Kidney epithelial cell (primary cell): ENCODE measurements around the gene ACOD1. TPM values are rescaled to one million over a fixed set of nuclear protein-coding genes. Genes with fewer than 3 reads are reported as not detected.

Experiments
- DNase-seq: peaks from one replicate; pipeline ENCODE4 v3.0.0-alpha.2; 2010; ENCODE audit warnings: low read depth
- H3K27me3 ChIP-seq: 2 replicates; pipeline ENCODE4 v1.6.0; 2011; ENCODE audit warnings: low read length; ENCODE audit not compliant: control insufficient read depth, insufficient read depth
- H3K36me3 ChIP-seq: 2 replicates; pipeline ENCODE4 v1.5.1; 2011; ENCODE audit warnings: low read length; ENCODE audit not compliant: control insufficient read depth, insufficient read depth
- H3K4me3 ChIP-seq: 2 replicates; pipeline ENCODE4 v1.5.1; 2011; ENCODE audit warnings: low read depth, mild to moderate bottlenecking, control low read depth, low read length
- total RNA-seq: library from RNA; depleted of rRNA; stranded (reverse); fragments of >200 nt; gene quantifications from 2 replicates; pipeline ENCODE4 v1.2.3, GENCODE V29; 2015
- TF ChIP-seq, protein P1 (sequence below): IDR thresholded peaks from 2 replicates; pipeline ENCODE4 v1.5.1; 2011; ENCODE audit warnings: mild to moderate bottlenecking, moderate library complexity, low read length, control low read depth, inconsistent platforms; ENCODE audit not compliant: insufficient read depth, poor library complexity, severe bottlenecking

ACOD1 gene
- total RNA-seq, 1 donor from 2014 or later, result not detected

DNA sequence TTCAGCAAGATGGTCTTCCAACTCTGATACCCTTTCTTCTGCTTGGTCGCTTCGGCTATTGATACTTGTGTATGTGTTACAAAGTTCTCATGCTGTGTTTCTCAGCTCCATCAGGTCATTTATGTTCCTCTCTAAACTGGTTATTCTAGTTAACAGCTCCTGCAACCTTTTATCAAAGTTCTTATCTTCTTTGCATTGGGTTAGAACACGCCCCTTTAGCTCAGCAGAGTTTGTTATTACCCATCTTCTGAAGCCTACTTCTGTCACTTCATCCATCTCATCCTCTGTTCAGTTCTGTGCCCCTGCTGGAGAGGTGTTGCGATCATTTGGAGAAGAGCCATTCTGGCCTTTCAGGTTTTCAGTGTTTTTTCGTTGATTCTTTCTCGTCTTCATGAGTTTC is 18.7 kb downstream of the ACOD1 start:
- Histone ChIP-seq H3K27me3 (no peaks in the 10 kb centered on the region), H3K36me3 (no peaks in the 10 kb centered on the region)
- TF ChIP-seq, protein P1, sequence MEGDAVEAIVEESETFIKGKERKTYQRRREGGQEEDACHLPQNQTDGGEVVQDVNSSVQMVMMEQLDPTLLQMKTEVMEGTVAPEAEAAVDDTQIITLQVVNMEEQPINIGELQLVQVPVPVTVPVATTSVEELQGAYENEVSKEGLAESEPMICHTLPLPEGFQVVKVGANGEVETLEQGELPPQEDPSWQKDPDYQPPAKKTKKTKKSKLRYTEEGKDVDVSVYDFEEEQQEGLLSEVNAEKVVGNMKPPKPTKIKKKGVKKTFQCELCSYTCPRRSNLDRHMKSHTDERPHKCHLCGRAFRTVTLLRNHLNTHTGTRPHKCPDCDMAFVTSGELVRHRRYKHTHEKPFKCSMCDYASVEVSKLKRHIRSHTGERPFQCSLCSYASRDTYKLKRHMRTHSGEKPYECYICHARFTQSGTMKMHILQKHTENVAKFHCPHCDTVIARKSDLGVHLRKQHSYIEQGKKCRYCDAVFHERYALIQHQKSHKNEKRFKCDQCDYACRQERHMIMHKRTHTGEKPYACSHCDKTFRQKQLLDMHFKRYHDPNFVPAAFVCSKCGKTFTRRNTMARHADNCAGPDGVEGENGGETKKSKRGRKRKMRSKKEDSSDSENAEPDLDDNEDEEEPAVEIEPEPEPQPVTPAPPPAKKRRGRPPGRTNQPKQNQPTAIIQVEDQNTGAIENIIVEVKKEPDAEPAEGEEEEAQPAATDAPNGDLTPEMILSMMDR, result no peak

DNA sequence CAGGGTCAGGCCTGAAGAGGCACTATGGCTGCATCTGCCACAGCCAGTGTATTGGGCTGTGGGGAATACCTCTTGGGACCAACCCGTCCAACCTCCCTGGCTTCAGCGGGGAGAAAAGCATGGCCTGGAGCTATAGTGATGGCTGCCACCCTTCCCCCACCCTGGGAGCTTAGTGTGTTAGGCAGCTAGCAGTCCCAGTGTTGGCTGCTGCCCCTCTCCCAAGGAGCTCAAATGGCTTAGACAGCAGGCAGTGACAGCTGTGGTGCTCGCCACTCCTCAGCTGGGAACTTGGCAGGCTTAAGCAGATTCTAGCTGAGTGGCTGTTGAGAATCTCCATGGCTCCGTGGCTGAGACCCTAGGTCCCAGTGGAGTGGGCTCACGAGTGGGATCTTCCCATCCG is 19.7 kb downstream of the ACOD1 start:
- no peak overlapping the region for H3K4me3 ChIP-seq
- no peak for DNase-seq
- H3K36me3 ChIP-seq, result no peaks in the 10 kb centered on the region
- TF ChIP-seq, protein P1, result no peak
- no peaks in the 10 kb centered on the region for H3K27me3 ChIP-seq

More for the DNA sequence above, 18.7 kb downstream of the ACOD1 start:
- H3K4me3 ChIP-seq, result no peak overlapping the region
- no peak for DNase-seq

DNA sequence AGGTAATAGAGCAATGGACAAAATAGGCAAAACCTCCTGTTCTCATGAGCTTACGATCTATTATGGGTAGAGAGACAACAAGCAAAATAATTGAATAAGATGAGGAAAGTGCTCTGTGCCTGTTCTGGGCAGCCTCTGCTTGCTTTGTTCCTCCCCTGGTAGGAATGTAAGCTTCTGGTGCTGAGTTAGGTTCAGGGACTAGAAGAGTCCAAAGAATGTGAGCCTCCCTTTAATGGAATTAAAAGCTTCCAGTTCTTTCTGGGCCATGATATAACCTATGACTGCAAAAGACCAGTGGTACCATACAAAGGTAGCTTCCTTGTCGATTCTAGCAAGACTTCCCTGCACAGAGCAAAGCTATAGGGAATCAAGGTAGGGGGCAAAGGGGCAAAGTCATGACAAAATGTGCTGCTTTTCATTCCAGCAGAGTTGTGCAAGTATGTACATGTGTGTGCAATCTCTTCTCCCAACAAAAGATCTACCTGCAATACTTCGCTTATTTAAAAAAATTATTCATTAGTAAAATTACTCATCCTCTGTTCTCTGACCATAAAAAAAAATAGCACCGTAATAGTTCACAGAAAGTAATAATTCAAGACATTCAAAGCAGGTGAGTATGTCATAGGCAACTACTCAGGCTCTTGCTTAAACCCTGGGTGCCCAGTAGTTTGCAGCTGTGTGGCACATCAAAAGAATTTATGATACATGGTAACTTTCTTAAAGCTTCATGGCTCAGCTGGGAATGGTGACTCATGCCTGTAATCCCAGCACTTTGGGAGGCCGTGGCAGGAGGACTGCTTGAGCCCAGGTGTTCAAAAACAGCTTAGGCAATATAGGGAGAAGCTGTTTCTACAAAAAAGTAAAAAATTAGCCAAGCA is 21.4 kb downstream of the ACOD1 start:
- TF ChIP-seq, protein P1, result no peak
- DNase-seq, result no peak
- H3K27me3 ChIP-seq, result no peaks in the 10 kb centered on the region

DNA sequence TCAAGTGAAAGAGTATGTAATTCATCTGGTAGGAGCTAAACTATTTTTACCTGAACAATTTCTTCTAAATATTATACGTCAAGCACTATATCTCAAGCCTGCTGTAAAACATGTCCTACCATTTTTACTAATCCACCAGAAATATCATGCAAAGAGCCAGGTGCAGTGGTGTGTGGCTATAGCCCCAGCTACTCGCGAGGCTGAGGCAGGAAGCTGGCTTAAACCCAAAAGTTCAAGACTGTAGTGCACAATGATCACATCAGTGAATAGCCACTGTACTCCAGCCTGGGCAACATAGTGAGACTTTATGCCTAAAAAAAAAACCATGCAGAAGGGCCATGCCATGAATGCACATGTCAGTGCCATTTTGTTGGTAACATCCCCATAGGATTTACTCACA is 22.9 kb downstream of the ACOD1 start:
- no peaks in the 10 kb centered on the region for H3K36me3 ChIP-seq
- TF ChIP-seq, protein P1, result no peak
- no peak overlapping the region for H3K4me3 ChIP-seq
- DNase-seq, result no peak
- H3K27me3 ChIP-seq, result no peaks in the 10 kb centered on the region

More for the DNA sequence above, 21.4 kb downstream of the ACOD1 start:
- Histone ChIP-seq H3K36me3 (no peaks in the 10 kb centered on the region), H3K4me3 (no peak overlapping the region)

DNA sequence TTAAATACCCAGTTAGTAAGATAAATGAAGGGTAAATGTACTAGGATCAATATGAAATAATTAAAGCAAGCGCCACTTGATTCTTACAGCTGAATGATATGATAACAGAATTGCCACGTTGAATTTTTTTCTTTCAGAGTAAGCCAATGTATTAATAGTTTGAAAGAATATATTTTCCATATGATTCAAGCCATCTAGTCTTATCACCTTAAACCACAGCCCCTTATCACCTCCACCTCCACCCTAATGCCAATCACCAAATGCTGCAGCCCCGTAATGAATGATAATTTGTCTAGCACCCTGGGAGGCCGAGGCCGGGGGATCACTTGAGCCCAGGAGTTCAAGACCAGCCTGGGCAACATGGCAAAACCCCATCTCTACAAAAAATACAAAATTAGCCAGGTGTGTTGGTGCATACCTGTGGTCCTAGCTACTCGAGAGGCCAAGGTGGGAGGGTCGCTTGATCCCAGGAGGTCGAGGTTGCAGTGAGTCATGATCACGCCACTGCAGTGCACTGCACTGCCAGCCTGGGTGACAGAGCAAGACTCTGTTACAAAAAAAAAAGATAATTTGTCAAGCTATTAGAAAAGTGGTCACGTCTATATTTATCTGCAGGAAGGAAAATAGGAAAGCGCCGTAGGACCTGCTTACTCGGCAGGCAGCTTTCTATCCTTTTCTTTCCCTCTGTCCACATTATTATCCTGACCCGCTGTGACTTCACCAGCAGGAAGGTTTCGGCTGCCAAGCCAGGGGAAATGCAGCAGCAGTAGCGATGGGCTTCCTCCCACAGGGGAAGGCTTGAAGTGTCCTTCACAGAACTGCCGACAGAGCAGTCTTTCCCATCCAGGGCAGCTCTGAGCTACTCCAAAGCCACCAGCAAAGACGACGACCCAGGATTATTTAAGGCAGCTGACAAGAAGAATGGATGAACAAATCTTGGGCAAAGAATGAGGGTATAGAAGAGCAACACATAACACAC is 23.8 kb downstream of the ACOD1 start:
- TF ChIP-seq, protein P1, result no peak
- H3K27me3 ChIP-seq, result no peaks in the 10 kb centered on the region
- H3K4me3 ChIP-seq, result no peak overlapping the region
- H3K36me3 ChIP-seq, result no peaks in the 10 kb centered on the region
- DNase-seq, result no peak
